K562 (cell line): Measurements from ENCODE around the gene GPR108. TPM values are rescaled to one million over a fixed set of nuclear protein-coding genes. Genes with fewer than 3 reads are reported as not detected.

ENCODE experiments used
- ATF1 ChIP-seq, 2 experiments: fragments of 450-650 bp in 1 of 2; IDR thresholded peaks; 2 replicates each; pipeline ENCODE4 v1.6.1; 2016; ENCODE audit warnings: missing compliant biosample characterization in 1 of 2, missing genetic modification characterization in 1 of 2
- BACH1 ChIP-seq: fragments of 200-800 bp; sonication (Bioruptor generic); IDR thresholded peaks from 2 replicates; pipeline ENCODE4 v1.6.1; 2016; ENCODE audit warnings: missing genetic modification characterization, missing compliant biosample characterization
- BRD9 ChIP-seq: fragments of 450-650 bp; IDR thresholded peaks from 2 replicates; pipeline ENCODE4 v1.6.1; 2018; ENCODE audit warnings: low read depth; ENCODE audit not compliant: partially characterized antibody
- BRF2 ChIP-seq: IDR thresholded peaks from 3 replicates; pipeline ENCODE4 v1.6.1; 2011; ENCODE audit warnings: borderline replicate concordance, mild to moderate bottlenecking; ENCODE audit not compliant: insufficient read length, insufficient read depth
- CUX1 ChIP-seq: fragments of 200-800 bp; sonication (Bioruptor generic); IDR thresholded peaks from 2 replicates; pipeline ENCODE4 v1.6.1; 2016; ENCODE audit warnings: missing genetic modification characterization, missing compliant biosample characterization
- ETS2 ChIP-seq: IDR thresholded peaks from 2 replicates; pipeline ENCODE4 v1.6.1; 2016; ENCODE audit warnings: borderline replicate concordance, missing genetic modification characterization, mild to moderate bottlenecking, moderate library complexity, missing compliant biosample characterization; ENCODE audit not compliant: poor library complexity, severe bottlenecking
- KLF16 ChIP-seq: IDR thresholded peaks from 2 replicates; pipeline ENCODE4 v1.6.1; 2016; ENCODE audit warnings: antibody characterized with exemption
- MCM5 ChIP-seq: fragments of 450-650 bp; IDR thresholded peaks from 2 replicates; pipeline ENCODE4 v1.6.1; 2016; ENCODE audit warnings: low read depth
- MECOM ChIP-seq: fragments of 250-450 bp; sonication (Bioruptor Pico); IDR thresholded peaks from 2 replicates; pipeline ENCODE4 v1.8.0; 2022; ENCODE audit warnings: inconsistent platforms
- NR2F6 ChIP-seq: fragments of 450-650 bp; formaldehyde crosslinking; IDR thresholded peaks from 2 replicates; pipeline ENCODE4 v1.4.0; 2020; ENCODE audit warnings: mild to moderate bottlenecking
- PPARD ChIP-seq: fragments of 250-450 bp; sonication (Bioruptor Pico); IDR thresholded peaks from 2 replicates; pipeline ENCODE4 v1.8.0; 2022; ENCODE audit warnings: inconsistent platforms, mild to moderate bottlenecking, moderate library complexity
- RBM22 ChIP-seq: fragments of 200-400 bp; formaldehyde crosslinking; IDR thresholded peaks from 2 replicates; pipeline ENCODE4 v1.6.1; 2018; ENCODE audit warnings: low read length, low read depth; ENCODE audit not compliant: poor library complexity, severe bottlenecking
- SAFB2 ChIP-seq: fragments of 200-400 bp; formaldehyde crosslinking; IDR thresholded peaks from 2 replicates; pipeline ENCODE4 v1.6.1; 2018; ENCODE audit warnings: borderline replicate concordance, low read length, low read depth, moderate library complexity; ENCODE audit not compliant: severe bottlenecking
- SIN3A ChIP-seq, 2 experiments: fragments of 150-350 bp in 1 of 2; IDR thresholded peaks; 2 replicates each; pipeline ENCODE4 v1.6.1; 2011 to 2016; ENCODE audit warnings: borderline replicate concordance in 2 of 2, low read depth in 2 of 2, low read length in 2 of 2, mild to moderate bottlenecking in 2 of 2, moderate library complexity in 2 of 2; ENCODE audit not compliant: control insufficient read depth in 1 of 2
- SIX5 ChIP-seq, 2 experiments: IDR thresholded peaks; 2 replicates each; pipeline ENCODE4 v1.6.1; 2011; ENCODE audit warnings: low read length in 2 of 2, borderline replicate concordance in 1 of 2, low read depth in 1 of 2, mild to moderate bottlenecking in 1 of 2, moderate library complexity in 1 of 2; ENCODE audit not compliant: insufficient read depth in 1 of 2
- SMARCC2 ChIP-seq: fragments of 450-650 bp; IDR thresholded peaks from 2 replicates; pipeline ENCODE4 v1.6.1; 2017; ENCODE audit warnings: antibody characterized with exemption, moderate library complexity, mild to moderate bottlenecking, low read depth
- SNRNP70 ChIP-seq: fragments of 200-400 bp; formaldehyde crosslinking; optimal IDR thresholded peaks from 2 replicates; pipeline ENCODE3; 2017; ENCODE audit warnings: low read depth, low read length
- ZNF133 ChIP-seq: fragments of 250-450 bp; sonication (Bioruptor Pico); IDR thresholded peaks from 2 replicates; pipeline ENCODE4 v1.4.0; 2020; ENCODE audit warnings: mild to moderate bottlenecking
- ZNF282 ChIP-seq: sonication (generic); formaldehyde crosslinking; IDR thresholded peaks from 2 replicates; pipeline ENCODE4 v1.8.1; 2023; ENCODE audit warnings: missing genetic modification reagents
- ZNF75A ChIP-seq: fragments of 450-650 bp; formaldehyde crosslinking; IDR thresholded peaks from 2 replicates; pipeline ENCODE4 v1.4.0; 2020; ENCODE audit warnings: mild to moderate bottlenecking
- ZNF79 ChIP-seq: fragments of 250-450 bp; sonication (Bioruptor Pico); IDR thresholded peaks from 2 replicates; pipeline ENCODE4 v1.4.0; 2020; ENCODE audit warnings: low read depth, mild to moderate bottlenecking, moderate library complexity
- polyA plus RNA-seq, 8 experiments: library from polyadenylated mRNA; depleted of rRNA in 4 of 8; stranded (reverse) in 5 of 8; unstranded in 3 of 8; fragments of >200 nt; fragmentation: Nextera tagmentation in 2 of 8; fragmentation: Illumina TruSeq in 1 of 8; extraction: Ambion mirVana in 2 of 8; extraction: Trizol in 1 of 8; gene quantifications; 2 replicates each; pipeline versions ENCODE4 v1.2.1 to v1.2.3, GENCODE V29; 2011 to 2014; ENCODE audit warnings: inconsistent platforms in 1 of 8, missing spikeins in 1 of 8
- total RNA-seq, 7 experiments: library from RNA; depleted of rRNA in 6 of 7; stranded (reverse); fragments of >200 nt in 6 of 7; fragmentation: Illumina TruSeq in 2 of 7; extraction: Trizol in 2 of 7; gene quantifications; 2 replicates each; pipeline versions ENCODE4 v1.2.1 to v1.2.3, GENCODE V29; 2011 to 2021; ENCODE audit warnings: low replicate concordance in 1 of 7

Gene GPR108
- total and polyA plus RNA-seq, 9 of the 15 experiments (the other 6 are each of a cell fraction or from before 2014, with no cell fraction given) = 2.4 to 33.2 (median 24.4) TPM

- TF ChIP-seq SMARCC2 (0 out of 2 replicates have a peak, but pooled peaks have one; percentile 21), BRD9 (no peak), ZNF75A (no peak), NR2F6 (no peak), SAFB2 (no peak), ZNF133 (CRISPR knock-in tag) (no peak), ETS2 (tag) (no peak), SIX5 (IDR thresholded peaks at IDR 0.05; ENCODE audit: borderline replicate concordance in 1 of 2, insufficient read depth in 1 of 2, low read depth in 1 of 2, low read length in 2 of 2) (no peak), KLF16 (peak; percentile 53), MCM5 (no peak), SNRNP70 (no peak), ZNF282 (CRISPR knock-in tag) (no peak), PPARD (CRISPR knock-in tag) (no peak), ZNF79 (no peak), SIN3A (IDR thresholded peaks at IDR 0.05; ENCODE audit: borderline replicate concordance in 2 of 2, control insufficient read depth in 1 of 2, low read depth in 2 of 2, low read length in 2 of 2) (peak; percentile 40 to 89; a peak in 2 of 4 replicates), MECOM (CRISPR knock-in tag) (no peak), BRF2 (no peak), ATF1 (CRISPR knock-in tag; IDR thresholded peaks at IDR 0.05) (no peak), ATF1 (tag; IDR thresholded peaks at IDR 0.05) (peak; percentile 91), BACH1 (tag) (no peak), RBM22 (peak; percentile 5), CUX1 (CRISPR knock-in tag) (no peak)
These were observed 16.0 kb upstream of the GPR108 start (continued) for GRCh38 chr19:6753178-6754031.
